ENCODE data around the gene KANK4.

The KANK4 gene

DNA sequence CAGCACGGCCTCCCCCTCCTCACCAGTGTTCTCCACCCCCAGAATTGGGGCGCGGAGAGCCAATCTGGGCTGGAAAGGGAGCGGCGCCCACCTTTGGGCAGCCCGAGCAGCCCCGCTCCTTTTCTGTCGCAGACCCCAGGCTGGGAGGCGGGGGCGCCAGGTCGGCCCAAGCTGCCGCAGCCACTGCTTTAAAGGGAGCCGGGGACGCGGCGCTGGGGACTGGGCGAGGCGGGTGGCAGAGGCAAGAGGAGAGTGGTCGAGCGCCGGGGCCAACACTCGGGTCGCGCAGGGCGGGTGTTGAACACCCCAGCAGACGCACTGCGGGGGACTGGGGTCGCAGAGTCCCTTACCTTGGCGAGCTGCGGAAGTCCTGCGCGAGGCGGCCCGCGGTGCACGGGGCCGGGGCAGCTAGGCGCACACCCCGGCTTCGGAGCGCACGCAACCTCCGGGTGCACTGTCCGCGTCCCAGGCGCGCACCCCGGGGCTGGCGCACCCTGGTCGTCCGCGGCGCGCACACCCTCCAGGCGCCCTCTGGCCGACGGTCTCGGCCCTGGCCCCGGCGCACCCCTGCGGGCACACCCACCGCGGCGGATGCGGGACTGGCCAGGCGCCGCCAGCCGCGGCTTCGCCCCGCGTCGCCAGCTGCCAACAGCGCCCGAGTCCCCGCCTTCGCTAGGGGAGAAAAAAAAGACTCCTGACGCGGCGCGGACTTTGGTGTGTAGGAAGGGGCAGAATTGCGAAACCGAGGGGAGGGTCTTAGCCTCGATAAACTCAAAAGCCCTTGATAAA is at the start of gene KANK4:
Gene KANK4 (minus strand): TSS at position 679 of the 789 bp plus-strand sequence. CDS start 37,870 bp downstream, outside the sequence.
- Histone ChIP-seq H3K9me3 (ENCODE audit: control insufficient read depth in 1 of 2, low read length in 2 of 2) (no peaks in the 10 kb centered on the region), H3K27me3 (ENCODE audit: low read depth, low read length) (peaks cover 15% of the 10 kb centered on the region), H3K36me3 (ENCODE audit: control insufficient read depth in 1 of 2, insufficient read depth in 2 of 2, low read length in 2 of 2) (no peaks in the 10 kb centered on the region), H3K4me1 (ENCODE audit: control insufficient read depth in 1 of 2, insufficient read depth in 2 of 2, low read length in 2 of 2) (peaks cover 0 to 9% of the 10 kb centered on the region in 2 donors), H3K4me3 (ENCODE audit: low read depth in 1 of 2, low read length in 2 of 2) (peak within 1 kb of the TSS in 1 of 2 donors; percentile 58), H3K27ac (ENCODE audit: low read length) (no peak within 1 kb of the TSS)

DNA sequence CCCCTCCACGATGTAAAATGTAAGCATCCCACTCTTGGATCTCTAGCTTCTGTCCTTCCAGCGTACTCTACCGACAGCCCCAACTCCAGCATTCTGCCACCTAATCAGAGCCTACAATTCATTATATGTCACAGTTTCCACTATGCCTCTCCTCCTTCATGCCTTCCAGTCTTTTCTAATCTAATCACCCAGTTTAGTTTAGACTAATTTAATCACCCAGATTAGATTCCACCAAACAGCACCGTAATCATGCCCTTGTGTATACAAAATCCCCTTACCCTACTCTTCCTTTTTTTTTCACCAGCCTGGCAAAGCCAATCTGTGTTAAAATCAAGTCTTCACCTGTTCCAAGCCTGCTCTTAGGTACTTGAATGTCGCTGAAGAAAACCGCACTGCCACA is 49.8 kb upstream of the KANK4 start:
- H3K9me3 ChIP-seq (ENCODE audit: control insufficient read depth in 1 of 2, low read length in 2 of 2): no peaks in the 10 kb centered on the region
- no peak overlapping the region for H3K27ac ChIP-seq (ENCODE audit: low read length)
- H3K4me3 ChIP-seq (ENCODE audit: low read depth in 1 of 2, low read length in 2 of 2): no peak overlapping the region
- no peaks in the 10 kb centered on the region for H3K36me3 ChIP-seq (ENCODE audit: control insufficient read depth in 1 of 2, insufficient read depth in 2 of 2, low read length in 2 of 2)
- H3K27me3 ChIP-seq (ENCODE audit: low read depth, low read length): no peaks in the 10 kb centered on the region
- no peaks in the 10 kb centered on the region for H3K4me1 ChIP-seq (ENCODE audit: control insufficient read depth in 1 of 2, insufficient read depth in 2 of 2, low read length in 2 of 2)

DNA sequence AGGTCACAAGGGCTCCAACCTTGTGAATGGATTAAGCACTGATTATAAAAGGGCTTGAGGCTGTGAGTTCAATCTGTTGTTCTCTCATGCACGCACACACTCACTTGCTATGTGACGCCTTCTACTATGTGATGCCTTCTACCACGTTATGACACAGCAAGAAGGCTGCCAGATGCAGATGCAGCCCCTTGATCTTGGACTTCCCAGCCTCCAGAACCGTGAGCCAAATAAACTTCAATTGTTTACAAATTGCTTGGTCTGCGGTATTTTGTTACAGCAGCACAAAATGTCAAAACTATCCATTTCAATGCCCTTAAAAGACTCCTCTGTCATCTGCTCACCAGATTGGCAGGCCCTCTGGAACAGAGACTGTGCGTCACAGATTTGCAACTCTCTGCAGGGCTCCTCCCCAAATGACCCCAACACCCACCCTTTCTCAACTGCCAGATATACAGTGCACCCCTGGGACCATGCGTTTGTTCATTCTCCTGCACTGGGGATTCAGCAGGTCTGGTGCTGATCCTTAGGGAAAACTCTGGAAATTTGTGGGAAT is 47.8 kb upstream of the KANK4 start:
- Histone ChIP-seq H3K9me3 (ENCODE audit: control insufficient read depth in 1 of 2, low read length in 2 of 2) (no peaks in the 10 kb centered on the region), H3K4me3 (ENCODE audit: low read depth in 1 of 2, low read length in 2 of 2) (no peak overlapping the region), H3K27me3 (ENCODE audit: low read depth, low read length) (no peaks in the 10 kb centered on the region), H3K36me3 (ENCODE audit: control insufficient read depth in 1 of 2, insufficient read depth in 2 of 2, low read length in 2 of 2) (no peaks in the 10 kb centered on the region), H3K4me1 (ENCODE audit: control insufficient read depth in 1 of 2, insufficient read depth in 2 of 2, low read length in 2 of 2) (no peaks in the 10 kb centered on the region), H3K27ac (ENCODE audit: low read length) (no peak overlapping the region)

DNA sequence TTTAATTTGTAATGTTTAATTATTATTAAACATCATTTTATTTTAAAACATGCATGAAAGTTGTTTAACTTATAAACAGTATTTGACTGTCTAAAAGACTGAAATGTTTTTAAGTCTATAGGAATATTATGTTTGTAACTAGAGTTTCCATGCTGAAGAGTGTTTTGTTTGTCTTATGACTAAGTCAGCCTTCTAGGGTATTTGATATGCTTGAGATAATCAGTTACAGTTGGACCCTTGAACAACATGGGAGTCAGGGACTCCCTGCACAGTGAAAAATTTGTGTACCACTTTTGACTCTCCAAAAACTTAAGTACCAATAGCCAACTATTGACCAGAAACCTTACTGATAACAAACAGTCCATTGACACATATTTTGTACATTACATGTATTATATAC is 45.5 kb upstream of the KANK4 start:
- no peaks in the 10 kb centered on the region for H3K4me1 ChIP-seq (ENCODE audit: control insufficient read depth in 1 of 2, insufficient read depth in 2 of 2, low read length in 2 of 2)
- no peaks in the 10 kb centered on the region for H3K27me3 ChIP-seq (ENCODE audit: low read depth, low read length)
- no peak overlapping the region for H3K4me3 ChIP-seq (ENCODE audit: low read depth in 1 of 2, low read length in 2 of 2)
- H3K36me3 ChIP-seq (ENCODE audit: control insufficient read depth in 1 of 2, insufficient read depth in 2 of 2, low read length in 2 of 2): no peaks in the 10 kb centered on the region
- no peak overlapping the region for H3K27ac ChIP-seq (ENCODE audit: low read length)
- H3K9me3 ChIP-seq (ENCODE audit: control insufficient read depth in 1 of 2, low read length in 2 of 2): no peaks in the 10 kb centered on the region

DNA sequence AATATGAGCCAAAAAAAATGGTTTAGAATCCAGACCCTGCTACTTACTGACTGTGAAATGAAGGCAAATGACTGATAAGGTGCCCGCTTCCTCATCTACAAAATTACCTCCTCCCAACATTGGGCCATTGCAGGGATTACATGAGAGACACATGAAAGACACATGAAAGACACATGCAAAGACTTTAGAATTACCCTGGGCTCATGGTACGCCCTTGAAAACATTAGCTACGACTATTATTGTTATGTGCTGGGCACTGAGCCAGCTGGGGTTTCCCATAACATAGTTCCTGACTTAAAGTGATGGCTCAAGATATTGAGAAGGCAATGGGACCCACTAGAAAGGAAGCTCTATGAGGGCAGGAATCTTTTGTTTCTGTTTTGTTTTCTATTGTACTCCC is 43.7 kb upstream of the KANK4 start:
- H3K9me3 ChIP-seq (ENCODE audit: control insufficient read depth in 1 of 2, low read length in 2 of 2): no peaks in the 10 kb centered on the region
- H3K36me3 ChIP-seq (ENCODE audit: control insufficient read depth in 1 of 2, insufficient read depth in 2 of 2, low read length in 2 of 2): no peaks in the 10 kb centered on the region
- no peaks in the 10 kb centered on the region for H3K27me3 ChIP-seq (ENCODE audit: low read depth, low read length)
- no peak overlapping the region for H3K4me3 ChIP-seq (ENCODE audit: low read depth in 1 of 2, low read length in 2 of 2)
- no peak overlapping the region for H3K27ac ChIP-seq (ENCODE audit: low read length)
- H3K4me1 ChIP-seq (ENCODE audit: control insufficient read depth in 1 of 2, insufficient read depth in 2 of 2, low read length in 2 of 2): no peaks in the 10 kb centered on the region

DNA sequence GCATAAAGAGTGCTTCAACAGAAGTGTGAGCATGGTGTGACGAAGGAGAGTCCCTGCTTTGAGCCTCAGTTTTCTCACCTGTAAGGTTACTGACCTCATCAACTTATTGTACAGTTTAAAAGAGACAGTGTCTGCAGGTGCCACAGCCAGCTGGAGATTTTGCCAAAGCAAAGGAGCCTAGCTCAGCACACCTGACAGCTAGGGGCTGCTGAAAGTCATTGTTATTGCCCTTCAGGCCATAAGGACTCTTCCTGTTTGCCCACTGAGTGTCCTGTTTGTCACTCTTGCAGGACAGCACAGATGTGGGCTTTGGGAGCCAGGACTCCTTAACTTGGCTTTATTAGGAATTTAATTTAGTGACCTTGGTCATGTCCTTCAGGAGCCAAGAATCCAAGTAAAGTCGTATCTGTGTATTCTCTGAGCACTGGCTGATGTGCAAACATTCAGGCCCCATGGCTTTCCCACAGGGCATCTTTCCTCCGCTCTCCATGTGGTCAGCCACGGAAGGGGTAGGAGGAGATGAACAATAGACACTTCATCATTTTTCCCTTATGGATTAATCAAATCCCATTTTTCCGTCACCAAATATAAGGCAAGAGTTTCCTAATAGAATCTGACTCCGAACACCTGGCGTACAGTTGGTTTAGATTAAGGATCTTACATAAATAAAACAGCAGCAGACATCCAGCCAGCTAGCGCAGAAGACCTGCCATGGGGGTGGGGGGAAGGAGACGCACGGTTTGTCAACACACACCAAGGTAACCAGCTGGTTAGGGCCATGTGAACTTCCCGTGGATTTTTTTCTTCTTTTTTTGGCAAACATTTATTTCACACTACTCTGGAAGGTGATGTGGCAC is 43.1 kb upstream of the KANK4 start:
- no peak overlapping the region for H3K27ac ChIP-seq (ENCODE audit: low read length)
- no peaks in the 10 kb centered on the region for H3K36me3 ChIP-seq (ENCODE audit: control insufficient read depth in 1 of 2, insufficient read depth in 2 of 2, low read length in 2 of 2)
- H3K4me1 ChIP-seq (ENCODE audit: control insufficient read depth in 1 of 2, insufficient read depth in 2 of 2, low read length in 2 of 2): no peaks in the 10 kb centered on the region
- no peaks in the 10 kb centered on the region for H3K27me3 ChIP-seq (ENCODE audit: low read depth, low read length)
- H3K9me3 ChIP-seq (ENCODE audit: control insufficient read depth in 1 of 2, low read length in 2 of 2): no peaks in the 10 kb centered on the region
- H3K4me3 ChIP-seq (ENCODE audit: low read depth in 1 of 2, low read length in 2 of 2): no peak overlapping the region

DNA sequence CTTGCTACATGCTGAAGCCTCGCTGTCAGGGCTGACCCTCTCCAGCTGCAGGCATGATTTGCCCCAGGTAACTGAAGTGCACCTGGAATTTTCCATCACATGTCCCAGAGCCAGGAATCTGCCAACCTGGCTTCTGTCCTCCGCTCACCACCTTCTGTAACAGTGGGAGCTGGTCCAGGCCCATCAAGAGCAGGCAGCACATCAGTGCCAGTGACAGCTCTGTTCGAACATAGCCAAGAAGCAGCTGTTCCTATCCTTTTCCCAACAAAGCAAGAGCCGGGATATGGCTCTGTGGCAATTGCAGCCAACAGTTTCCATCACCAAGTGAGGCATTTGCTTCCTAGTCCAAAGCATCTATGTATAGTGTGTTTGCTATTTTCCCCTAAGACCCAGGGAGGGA is 42.2 kb upstream of the KANK4 start:
- Histone ChIP-seq H3K4me1 (ENCODE audit: control insufficient read depth in 1 of 2, insufficient read depth in 2 of 2, low read length in 2 of 2) (no peaks in the 10 kb centered on the region), H3K27ac (ENCODE audit: low read length) (no peak overlapping the region), H3K9me3 (ENCODE audit: control insufficient read depth in 1 of 2, low read length in 2 of 2) (no peaks in the 10 kb centered on the region), H3K27me3 (ENCODE audit: low read depth, low read length) (no peaks in the 10 kb centered on the region), H3K4me3 (ENCODE audit: low read depth in 1 of 2, low read length in 2 of 2) (no peak overlapping the region), H3K36me3 (ENCODE audit: control insufficient read depth in 1 of 2, insufficient read depth in 2 of 2, low read length in 2 of 2) (no peaks in the 10 kb centered on the region)

DNA sequence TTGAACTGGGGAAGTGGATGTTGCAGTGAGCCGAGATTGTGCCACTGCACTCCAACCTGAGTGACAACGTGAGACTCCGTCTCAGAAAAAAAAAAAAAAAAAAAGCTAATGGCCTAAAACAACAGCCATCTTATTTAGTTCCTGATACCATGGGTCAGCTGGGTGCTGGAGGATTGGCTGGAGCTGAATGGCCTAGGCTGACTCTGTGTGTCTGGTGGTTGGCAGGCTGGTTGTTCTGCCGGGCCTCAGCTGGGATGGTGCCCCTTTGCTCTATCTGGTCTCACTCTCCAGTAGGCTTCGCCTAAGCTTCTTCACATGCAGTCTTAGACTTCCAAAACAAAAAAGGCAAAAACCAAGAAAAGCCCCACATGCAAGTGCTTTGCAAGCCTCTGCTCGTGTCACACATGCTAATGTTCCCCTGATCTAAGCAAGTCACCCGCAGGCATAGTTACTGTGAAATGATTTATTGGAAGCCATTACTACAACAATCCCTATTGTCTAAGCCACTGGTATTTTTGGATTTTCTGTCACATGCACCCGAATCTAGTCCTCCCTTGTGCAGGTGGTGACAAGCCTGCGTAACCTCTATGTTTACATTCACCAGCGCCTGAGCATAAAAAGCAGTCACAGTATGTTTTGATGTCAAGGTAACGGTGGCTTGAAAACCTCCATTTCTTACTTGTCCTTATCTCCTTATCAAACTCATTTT is 39.6 kb upstream of the KANK4 start:
- no peaks in the 10 kb centered on the region for H3K9me3 ChIP-seq (ENCODE audit: control insufficient read depth in 1 of 2, low read length in 2 of 2)
- H3K36me3 ChIP-seq (ENCODE audit: control insufficient read depth in 1 of 2, insufficient read depth in 2 of 2, low read length in 2 of 2): no peaks in the 10 kb centered on the region
- no peaks in the 10 kb centered on the region for H3K27me3 ChIP-seq (ENCODE audit: low read depth, low read length)
- H3K27ac ChIP-seq (ENCODE audit: low read length): no peak overlapping the region
- no peak overlapping the region for H3K4me3 ChIP-seq (ENCODE audit: low read depth in 1 of 2, low read length in 2 of 2)
- H3K4me1 ChIP-seq (ENCODE audit: control insufficient read depth in 1 of 2, insufficient read depth in 2 of 2, low read length in 2 of 2): no peaks in the 10 kb centered on the region

DNA sequence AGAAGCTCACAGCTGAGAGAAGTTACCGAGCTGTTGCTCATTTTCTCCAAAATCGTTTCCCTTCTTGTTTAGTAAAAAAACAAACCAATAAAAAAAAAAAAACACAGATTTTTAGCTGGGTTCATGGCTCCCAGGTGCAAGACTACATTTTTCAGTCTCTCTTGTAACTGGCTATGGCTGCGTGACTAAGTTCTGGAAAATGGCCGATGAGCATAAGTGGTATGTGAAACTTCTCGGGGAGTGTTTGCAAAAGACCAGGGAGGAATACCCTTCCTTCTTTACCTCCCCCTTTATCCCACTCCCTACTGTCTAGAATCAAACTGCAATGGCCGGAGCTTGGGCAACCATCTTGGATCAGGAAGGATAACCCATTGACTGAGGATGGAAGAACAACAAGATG is 38.7 kb upstream of the KANK4 start:
- no peaks in the 10 kb centered on the region for H3K27me3 ChIP-seq (ENCODE audit: low read depth, low read length)
- H3K4me3 ChIP-seq (ENCODE audit: low read depth in 1 of 2, low read length in 2 of 2): no peak overlapping the region
- H3K4me1 ChIP-seq (ENCODE audit: control insufficient read depth in 1 of 2, insufficient read depth in 2 of 2, low read length in 2 of 2): no peaks in the 10 kb centered on the region
- no peak overlapping the region for H3K27ac ChIP-seq (ENCODE audit: low read length)
- H3K9me3 ChIP-seq (ENCODE audit: control insufficient read depth in 1 of 2, low read length in 2 of 2): no peaks in the 10 kb centered on the region
- no peaks in the 10 kb centered on the region for H3K36me3 ChIP-seq (ENCODE audit: control insufficient read depth in 1 of 2, insufficient read depth in 2 of 2, low read length in 2 of 2)

DNA sequence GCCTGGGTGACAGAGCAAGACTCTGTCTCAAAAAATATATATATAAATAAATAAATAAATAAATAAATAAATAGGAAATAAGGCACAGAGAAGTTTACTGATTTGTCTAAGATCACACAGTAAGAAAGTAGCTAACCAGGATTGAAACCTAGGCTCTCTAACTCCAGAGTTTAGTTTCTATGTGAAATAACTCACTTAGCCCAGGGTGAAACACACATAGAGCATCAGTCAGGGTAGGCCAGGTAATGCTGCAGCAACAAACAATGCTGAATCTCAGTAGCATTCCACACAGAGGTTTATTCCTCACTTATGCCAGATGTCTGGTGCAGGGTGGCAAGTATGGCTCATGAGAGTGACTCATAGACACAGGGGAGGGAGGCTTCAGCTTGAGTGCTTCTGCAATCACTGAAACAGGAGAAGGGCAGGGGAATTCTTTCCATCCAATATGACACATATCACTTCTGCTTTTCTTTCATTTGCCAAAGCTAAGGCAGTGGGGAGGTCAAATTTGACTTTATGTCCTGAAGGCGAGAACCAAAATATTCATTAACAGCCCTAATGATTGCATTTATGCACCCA is 37.1 kb upstream of the KANK4 start:
- no peaks in the 10 kb centered on the region for H3K27me3 ChIP-seq (ENCODE audit: low read depth, low read length)
- no peak overlapping the region for H3K27ac ChIP-seq (ENCODE audit: low read length)
- H3K36me3 ChIP-seq (ENCODE audit: control insufficient read depth in 1 of 2, insufficient read depth in 2 of 2, low read length in 2 of 2): no peaks in the 10 kb centered on the region
- H3K4me3 ChIP-seq (ENCODE audit: low read depth in 1 of 2, low read length in 2 of 2): no peak overlapping the region
- H3K4me1 ChIP-seq (ENCODE audit: control insufficient read depth in 1 of 2, insufficient read depth in 2 of 2, low read length in 2 of 2): no peaks in the 10 kb centered on the region
- H3K9me3 ChIP-seq (ENCODE audit: control insufficient read depth in 1 of 2, low read length in 2 of 2): no peaks in the 10 kb centered on the region

DNA sequence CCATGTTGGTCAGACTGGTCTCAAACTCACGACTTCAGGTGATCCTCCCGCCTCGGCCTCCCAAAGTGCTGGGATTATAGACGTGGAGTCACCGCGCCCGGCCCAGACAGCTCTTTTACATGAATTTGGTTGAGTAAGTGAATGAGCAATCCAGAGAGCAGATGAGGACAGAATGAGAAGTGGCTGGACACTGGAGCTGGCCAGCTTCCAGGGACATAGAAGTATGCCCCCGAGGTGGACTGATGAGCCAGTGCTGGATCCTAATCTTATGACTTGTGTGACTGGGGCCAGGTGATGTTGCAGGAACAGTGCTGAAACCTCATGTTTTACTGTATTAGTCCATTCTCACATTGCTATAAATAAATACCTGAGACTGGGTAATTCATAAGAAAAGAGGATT is 35.9 kb upstream of the KANK4 start:
- Histone ChIP-seq H3K36me3 (ENCODE audit: control insufficient read depth in 1 of 2, insufficient read depth in 2 of 2, low read length in 2 of 2) (no peaks in the 10 kb centered on the region), H3K4me1 (ENCODE audit: control insufficient read depth in 1 of 2, insufficient read depth in 2 of 2, low read length in 2 of 2) (no peaks in the 10 kb centered on the region), H3K27me3 (ENCODE audit: low read depth, low read length) (no peaks in the 10 kb centered on the region), H3K9me3 (ENCODE audit: control insufficient read depth in 1 of 2, low read length in 2 of 2) (no peaks in the 10 kb centered on the region), H3K27ac (ENCODE audit: low read length) (no peak overlapping the region), H3K4me3 (ENCODE audit: low read depth in 1 of 2, low read length in 2 of 2) (no peak overlapping the region)

Data from muscle layer of duodenum (tissue), 2 donors.